Naive thymus-derived CD8-positive, alpha-beta T cell (primary cell): Measurements from ENCODE around the gene CDC37. TPM values are rescaled to one million over a fixed set of nuclear protein-coding genes. Genes with fewer than 3 reads are reported as not detected.
A peak's percentile ranks its signal among the peaks of the same experiment; 100 is the strongest.
"Not testable (repeated sequence)": the region's sequence is repeated elsewhere in the genome, so short reads cannot be mapped to it uniquely, and the experiment has no call there.

Source experiments
- ATAC-seq, 2 donors: fragments of 150-1000 bp; cut with Tn5 transposase in 1 of 2; sonication (Bioruptor Pico), chemical (Tn5 transposase) in 1 of 2; 1 replicate in 1 of 2; 2 replicates in 1 of 2; pipeline ENCODE4 v1.10.0; 2021; ENCODE audit warnings: mild to moderate bottlenecking in 2 of 2, moderate library complexity in 2 of 2
- POLR2A ChIA-PET: fragments of 350-600 bp; sonication (Branson Sonifier 250); formaldehyde crosslinking; loops from one replicate; lab custom pipeline; 2021; ENCODE audit warnings: antibody characterized with exemption; lab: Charles Lee
- DNase-seq, 10 donors: peaks; one replicate each; pipeline versions ENCODE4 v3.0.0 to v3.0.0-alpha.2; 2020 to 2022
- H3K27ac Mint-ChIP-seq, 10 donors: one replicate each; pipeline ENCODE4 v1.8.0; 2020 to 2022; ENCODE audit warnings: mild to moderate bottlenecking in 10 of 10, mixed read lengths in 10 of 10, moderate library complexity in 4 of 10, inconsistent platforms in 1 of 10
- H3K27me3 Mint-ChIP-seq, 5 donors: one replicate each; pipeline ENCODE4 v1.8.0; 2021 to 2022; ENCODE audit warnings: mixed read lengths in 5 of 5
- H3K36me3 Mint-ChIP-seq, 3 donors: one replicate each; pipeline ENCODE4 v1.8.0; 2020 to 2022; ENCODE audit warnings: mixed read lengths in 3 of 3, mild to moderate bottlenecking in 2 of 3, inconsistent platforms in 1 of 3
- H3K4me1 Mint-ChIP-seq, 4 donors: one replicate each; pipeline ENCODE4 v1.8.0; 2021 to 2022; ENCODE audit warnings: mixed read lengths in 4 of 4
- H3K4me3 Mint-ChIP-seq, 10 donors: one replicate each; pipeline ENCODE4 v1.8.0; 2020 to 2022; ENCODE audit warnings: mild to moderate bottlenecking in 10 of 10, mixed read lengths in 10 of 10, moderate library complexity in 6 of 10, inconsistent platforms in 1 of 10
- H3K9me3 Mint-ChIP-seq, 9 donors: one replicate each; pipeline ENCODE4 v1.8.0; 2020 to 2022; ENCODE audit warnings: mixed read lengths in 9 of 9, mild to moderate bottlenecking in 3 of 9, inconsistent platforms in 1 of 9, moderate library complexity in 1 of 9
- polyA plus RNA-seq, 3 donors: library from polyadenylated mRNA; unstranded; fragments of 300-500 nt; fragmentation: Illumina TruSeq; gene quantifications; one replicate each; pipeline ENCODE4 v1.2.3, GENCODE V29; 2021
- total RNA-seq, 8 experiments: library from RNA in 2 of 8; stranded (reverse) in 2 of 8; gene quantifications; one replicate each; pipeline ENCODE4 v1.2.3 and lab custom pipeline; 2021 to 2026

The CDC37 gene
- total and polyA plus RNA-seq, 5 experiments from 2014 or later: 63.2 to 158 (median 81.1) TPM

DNA sequence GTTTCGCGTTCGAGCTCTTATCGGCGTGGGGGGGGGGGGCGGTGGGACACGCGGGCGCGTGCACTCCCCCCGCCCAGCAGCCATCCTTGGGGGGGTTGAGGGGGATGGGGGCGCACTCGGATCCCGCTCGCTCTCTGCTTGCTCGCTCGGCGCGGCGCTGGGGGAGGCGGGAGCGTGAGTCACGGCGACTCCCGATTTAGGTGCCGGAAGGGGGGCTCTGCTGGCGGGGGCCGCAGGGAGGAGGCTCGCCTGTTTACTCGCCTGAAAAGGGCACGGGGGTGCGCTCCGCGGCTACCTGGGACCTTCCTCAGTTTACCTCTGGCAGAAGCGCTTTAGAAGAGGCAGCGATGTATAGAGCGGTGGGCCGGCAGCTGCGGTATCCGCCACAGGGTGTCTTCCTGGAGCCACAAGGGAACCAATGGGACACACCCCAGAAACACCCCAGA lies 15.9 kb upstream of the CDC37 start:
- ATAC-seq: peak in 1 of 2 donors; percentile 4
- H3K27ac Mint-ChIP-seq: peak overlapping the region; percentile 6 to 92 (median 74)
- DNase-seq: peak in 1 of 10 donors; percentile 40
- peaks cover 27 to 65% (median 51%) of the 10 kb centered on the region in 4 donors for H3K4me1 Mint-ChIP-seq
- H3K4me3 Mint-ChIP-seq: peak overlapping the region; percentile 48 to 89 (median 76)
- H3K27me3 Mint-ChIP-seq: peaks cover 33 to 63% (median 42%) of the 10 kb centered on the region in 5 donors
- POLR2A ChIA-PET: interaction anchor here (8.6 kb wide), 1 partner anchor 15 kb away, joined by 91 read pairs; the partner anchor contains the start of gene CDC37
- H3K9me3 Mint-ChIP-seq: peaks cover 0 to 3% (median 0%) of the 10 kb centered on the region in 9 donors
- peaks cover 0 to 5% (median 4%) of the 10 kb centered on the region in 3 donors for H3K36me3 Mint-ChIP-seq

DNA sequence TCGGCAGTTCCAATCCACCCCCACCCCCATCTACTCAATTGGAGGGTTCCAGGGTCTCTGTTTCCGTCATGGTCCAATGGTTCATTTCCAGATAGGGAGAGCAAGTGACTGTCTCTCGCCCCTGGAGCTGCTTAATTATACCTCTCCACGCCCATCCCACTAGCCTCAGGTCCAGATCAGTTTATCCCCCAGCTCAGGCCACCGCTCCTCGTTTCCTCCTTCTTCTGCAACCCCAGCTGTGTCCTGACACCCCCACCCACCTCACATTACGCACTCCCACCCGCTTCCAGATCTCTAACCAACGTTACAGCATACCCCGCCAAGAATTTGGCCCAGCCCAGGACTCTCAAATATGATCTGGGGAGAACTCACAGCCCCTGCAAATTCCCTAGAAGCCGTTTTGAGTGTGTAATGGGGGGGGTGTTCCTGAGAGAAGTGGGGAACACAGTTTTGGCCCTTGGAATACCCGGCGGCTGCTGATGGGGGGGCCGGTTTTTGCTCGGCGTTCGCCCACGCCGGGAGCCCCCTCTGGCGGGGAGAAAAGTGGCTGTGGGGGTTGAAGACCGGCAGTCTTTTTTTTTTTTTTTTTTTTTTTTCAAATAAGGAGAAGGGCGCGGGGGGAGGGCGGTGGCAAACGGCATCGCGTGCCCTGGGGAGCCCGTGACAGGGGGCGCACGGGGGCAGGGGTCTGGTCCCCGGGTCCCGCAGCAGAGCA lies 15.3 kb upstream of the CDC37 start:
- Mint-ChIP-seq H3K27me3 (peaks cover 32 to 61% (median 42%) of the 10 kb centered on the region in 5 donors), H3K27ac (peak overlapping the region in 9 of 10 donors; percentile 34 to 94 (median 76)), H3K36me3 (peaks cover 0 to 5% (median 4%) of the 10 kb centered on the region in 3 donors), H3K4me1 (peaks cover 27 to 60% (median 46%) of the 10 kb centered on the region in 4 donors), H3K4me3 (peak overlapping the region; percentile 22 to 77 (median 67)), H3K9me3 (peaks cover 0 to 3% (median 0%) of the 10 kb centered on the region in 9 donors)
- DNase-seq: no peak
- POLR2A ChIA-PET: interaction anchor here (1.8 to 8.6 kb wide), 2 partner anchors 11 to 14 kb away, joined by 7 to 91 read pairs; partner anchors contain the start of gene CDC37
- ATAC-seq: no peak

DNA sequence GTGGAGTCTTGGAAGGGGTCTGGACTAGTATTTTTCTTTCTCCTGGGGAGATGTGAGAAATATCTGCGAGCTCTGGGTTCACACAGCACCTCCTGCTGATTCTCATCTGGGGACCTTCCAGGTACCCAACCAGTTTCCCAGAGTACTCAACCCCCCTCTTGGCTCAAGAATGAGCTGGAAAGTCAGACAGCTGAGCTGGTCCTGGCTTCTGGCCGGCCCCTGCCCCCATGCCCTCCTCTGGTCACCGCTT lies 14.8 kb upstream of the CDC37 start:
- Mint-ChIP-seq H3K4me3 (peak overlapping the region in 9 of 10 donors; percentile 51 to 77 (median 62)), H3K4me1 (peaks cover 27 to 58% (median 45%) of the 10 kb centered on the region in 4 donors), H3K27me3 (peaks cover 28 to 57% (median 39%) of the 10 kb centered on the region in 5 donors), H3K36me3 (peaks cover 0 to 5% (median 4%) of the 10 kb centered on the region in 3 donors), H3K9me3 (peaks cover 0 to 3% (median 0%) of the 10 kb centered on the region in 9 donors), H3K27ac (peak overlapping the region in 9 of 10 donors; percentile 34 to 94 (median 76))
- DNase-seq: peak in 1 of 10 donors; percentile 34
- POLR2A ChIA-PET: interaction anchor here (1.8 to 8.6 kb wide), 2 partner anchors 12 to 14 kb away, joined by 7 to 91 read pairs; partner anchors contain the start of gene CDC37
- ATAC-seq: no peak

DNA sequence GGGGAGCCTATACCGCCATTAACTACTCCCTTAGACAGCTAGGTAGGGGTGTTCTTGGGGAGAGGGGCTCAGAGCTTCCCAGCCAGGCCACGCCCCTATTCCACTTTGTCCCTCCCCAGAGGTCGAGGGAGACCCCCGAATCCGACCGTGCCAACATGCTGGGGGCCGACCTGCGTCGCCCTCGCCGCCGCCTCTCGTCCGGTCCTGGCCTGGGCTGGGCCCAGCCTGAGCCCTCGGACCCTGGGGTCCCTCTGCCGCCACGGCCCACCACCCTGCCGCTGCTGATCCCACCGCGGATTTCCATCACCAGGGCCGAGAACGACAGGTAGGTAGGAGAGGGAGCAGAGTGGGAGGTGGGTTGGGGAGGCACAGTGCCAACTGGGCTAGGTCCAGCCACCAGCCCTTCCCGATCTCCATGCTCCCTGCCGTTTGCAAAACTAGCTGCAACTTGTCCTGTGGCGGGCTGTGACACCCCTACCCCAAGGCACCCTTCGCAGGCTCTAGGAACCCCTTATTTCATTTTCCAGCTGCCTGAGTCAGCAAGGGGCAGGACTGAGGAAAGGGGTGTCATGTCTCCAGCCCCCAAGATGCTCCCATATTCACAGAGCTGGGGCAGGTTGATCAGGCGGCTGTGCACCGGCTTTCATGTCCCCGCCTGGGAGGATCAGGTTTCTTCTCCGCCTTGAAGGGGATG lies 14.3 kb upstream of the CDC37 start:
- ATAC-seq (no peak), DNase-seq (no peak)
- Mint-ChIP-seq H3K9me3 (peaks cover 0 to 3% (median 0%) of the 10 kb centered on the region in 9 donors), H3K4me3 (peak overlapping the region in 9 of 10 donors; percentile 51 to 77 (median 62)), H3K4me1 (peaks cover 27 to 61% (median 46%) of the 10 kb centered on the region in 4 donors), H3K27me3 (peaks cover 28 to 54% (median 39%) of the 10 kb centered on the region in 5 donors), H3K36me3 (peaks cover 0 to 5% (median 4%) of the 10 kb centered on the region in 3 donors), H3K27ac (peak overlapping the region in 9 of 10 donors; percentile 48 to 99 (median 81))
- POLR2A ChIA-PET: interaction anchor here (0.9 to 8.6 kb wide), 3 partner anchors 12 to 21 kb away, joined by 3 to 91 read pairs (median 7); partner anchors contain the start of gene CDC37

DNA sequence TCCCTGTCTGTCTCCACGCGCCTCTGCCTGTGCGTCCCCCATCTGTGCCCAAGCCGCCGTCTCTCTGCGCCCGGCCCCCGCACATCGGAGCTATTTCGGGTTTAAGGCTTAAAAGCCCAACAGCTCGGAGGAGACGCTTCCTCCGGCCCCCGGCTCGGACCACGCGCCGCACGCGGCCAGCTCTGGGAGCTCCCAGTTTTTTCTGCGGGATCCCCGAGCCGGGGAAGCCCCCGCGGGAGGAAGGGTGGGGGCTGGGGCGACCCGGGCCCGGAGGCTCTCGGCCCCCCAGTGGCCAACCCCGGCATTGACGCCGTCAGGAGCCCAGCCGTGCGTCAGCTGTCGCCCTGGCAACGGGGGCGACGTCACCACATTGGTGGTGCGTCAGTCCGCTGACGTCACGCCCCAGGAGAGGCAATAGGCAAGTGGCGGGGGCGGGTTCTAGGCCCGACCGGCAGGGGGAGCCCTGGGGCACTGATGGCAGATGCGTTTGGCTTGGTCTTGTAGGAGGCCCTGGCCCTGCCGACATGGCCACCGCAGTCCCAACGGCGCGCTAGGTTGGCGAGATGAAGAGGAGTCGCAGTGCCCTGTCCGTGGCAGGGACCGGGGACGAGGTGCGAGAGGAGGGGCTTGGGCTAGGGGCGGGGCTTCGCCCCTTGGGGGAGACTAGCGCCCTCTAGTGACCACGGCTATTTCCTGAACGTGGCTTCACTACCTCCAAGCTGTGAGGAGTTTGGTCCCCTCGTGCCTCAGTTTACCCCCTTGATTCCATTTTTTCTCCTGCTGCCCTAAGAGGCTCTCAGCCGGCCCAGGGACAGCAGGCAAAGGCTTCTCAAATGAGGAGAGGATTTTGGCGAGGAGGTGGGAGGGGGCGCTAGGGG lies 13.3 kb upstream of the CDC37 start:
- Mint-ChIP-seq H3K4me1 (peaks cover 24 to 63% (median 51%) of the 10 kb centered on the region in 4 donors), H3K27me3 (peaks cover 21 to 44% (median 30%) of the 10 kb centered on the region in 5 donors), H3K36me3 (peaks cover 0 to 5% (median 4%) of the 10 kb centered on the region in 3 donors), H3K4me3 (peak overlapping the region; percentile 61 to 80 (median 74)), H3K27ac (peak overlapping the region; percentile 63 to 99 (median 95)), H3K9me3 (peaks cover 0 to 3% (median 0%) of the 10 kb centered on the region in 9 donors)
- peak; percentile 88 to 99 (median 97) for DNase-seq
- ATAC-seq: peak; percentile 56 to 69
- POLR2A ChIA-PET: interaction anchor here (0.9 to 8.6 kb wide), 4 partner anchors 12 to 20 kb away, joined by 3 to 91 read pairs (median 5); partner anchors contain the start of gene CDC37

DNA sequence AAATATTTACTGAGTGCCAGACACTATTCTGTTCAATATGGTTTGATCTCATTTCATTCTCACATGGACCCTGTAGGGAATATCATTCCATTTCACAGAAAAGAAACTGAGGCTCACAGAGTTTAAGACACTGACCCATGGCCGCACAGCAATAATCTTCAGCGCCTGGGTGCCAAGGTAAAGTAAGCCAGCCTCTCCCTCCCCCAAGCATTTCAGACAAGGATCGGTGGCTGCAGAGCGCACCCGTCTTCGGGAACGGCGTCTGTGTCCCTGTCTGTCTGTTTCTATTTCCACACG lies 12.7 kb upstream of the CDC37 start:
- Mint-ChIP-seq H3K4me1 (peaks cover 20 to 63% (median 50%) of the 10 kb centered on the region in 4 donors), H3K4me3 (peak overlapping the region; percentile 57 to 76 (median 62)), H3K27ac (peak overlapping the region in 9 of 10 donors; percentile 63 to 99 (median 92)), H3K36me3 (peaks cover 0 to 5% (median 4%) of the 10 kb centered on the region in 3 donors), H3K9me3 (peaks cover 0 to 3% (median 0%) of the 10 kb centered on the region in 9 donors), H3K27me3 (peaks cover 16 to 38% (median 24%) of the 10 kb centered on the region in 5 donors)
- no peak for DNase-seq
- ATAC-seq: no peak
- POLR2A ChIA-PET: interaction anchor here (1.0 to 8.6 kb wide), 2 partner anchors 11 to 14 kb away, joined by 3 to 91 read pairs; partner anchors contain the start of gene CDC37

DNA sequence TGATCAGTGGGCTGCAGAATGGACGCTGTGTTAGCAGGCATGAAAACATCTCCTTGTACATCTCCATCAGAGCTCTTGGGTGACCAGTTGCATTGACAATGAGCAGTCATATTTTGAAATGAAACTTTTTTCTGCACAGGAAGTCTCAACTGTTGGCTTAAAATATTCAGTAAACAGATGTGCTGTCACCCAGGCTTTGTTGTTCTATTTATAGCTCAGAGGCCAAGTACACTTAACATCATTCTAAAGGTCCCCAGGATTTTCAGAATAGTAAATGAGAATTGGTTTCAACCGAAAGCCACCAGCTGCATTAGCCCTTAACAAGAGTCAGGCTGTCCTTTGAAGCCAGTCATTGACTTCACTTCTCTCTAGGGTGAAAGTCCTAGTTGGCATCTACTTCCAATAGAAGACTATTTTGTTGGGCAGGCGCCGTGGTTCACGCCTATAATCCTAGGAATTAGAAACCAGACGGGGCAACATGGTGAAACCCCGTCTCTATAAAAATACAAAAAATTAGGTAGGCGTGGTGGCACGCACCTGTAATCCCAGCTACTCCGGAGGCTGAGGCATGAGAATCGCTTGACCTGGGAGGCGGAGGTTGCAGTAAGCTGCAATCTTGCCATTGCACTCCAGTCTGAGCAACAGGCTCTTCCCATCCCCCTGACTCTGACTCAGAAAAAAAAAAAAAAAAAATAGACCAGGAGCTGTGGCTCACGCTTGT lies 9.1 kb upstream of the CDC37 start:
- Mint-ChIP-seq H3K27ac (peak overlapping the region in 8 of 10 donors; percentile 59 to 91 (median 70)), H3K4me1 (peaks cover 19 to 75% (median 54%) of the 10 kb centered on the region in 4 donors), H3K27me3 (peaks cover 2 to 10% (median 5%) of the 10 kb centered on the region in 5 donors), H3K9me3 (peaks cover 0 to 3% (median 0%) of the 10 kb centered on the region in 9 donors), H3K36me3 (no peaks in the 10 kb centered on the region), H3K4me3 (peak overlapping the region in 9 of 10 donors; percentile 22 to 69 (median 42))
- DNase-seq (peak in 2 of 10 donors; percentile 45 to 47), ATAC-seq (peak in 1 of 2 donors; percentile 28)
- POLR2A ChIA-PET: interaction anchor here (0.6 to 8.6 kb wide), 6 partner anchors 8 to 1354 kb away, joined by 3 to 91 read pairs (median 4); partner anchors contain the start of genes CDC37 and MRPL4

DNA sequence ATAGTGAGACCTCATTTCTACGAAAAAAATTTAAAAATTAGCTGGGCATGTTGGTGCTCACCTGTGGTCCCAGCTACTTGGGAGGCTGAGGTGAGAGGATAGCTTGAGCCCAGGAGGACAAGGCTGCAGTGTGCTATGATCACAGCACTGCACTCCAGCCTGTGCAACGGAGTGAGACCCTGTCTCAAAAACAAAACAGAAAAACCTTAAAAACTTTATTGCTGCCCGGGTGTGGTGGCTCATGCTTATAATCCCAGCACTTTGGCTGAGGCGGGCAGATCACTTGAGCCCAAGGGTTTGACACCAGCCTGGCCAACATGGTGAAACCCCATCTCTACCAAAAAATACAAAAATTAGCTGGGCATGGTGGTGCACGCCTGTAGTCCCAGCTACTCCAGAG lies 7.9 kb upstream of the CDC37 start:
- H3K36me3 Mint-ChIP-seq, H3K9me3 Mint-ChIP-seq, H3K27me3 Mint-ChIP-seq, DNase-seq, H3K4me3 Mint-ChIP-seq, ATAC-seq: not testable (repeated sequence)
- Mint-ChIP-seq H3K27ac (peak overlapping the region in 6 of 10 donors; percentile 17 to 72 (median 42)), H3K4me1 (peaks cover 13 to 75% (median 56%) of the 10 kb centered on the region in 4 donors)
- POLR2A ChIA-PET: interaction anchor here (8.6 kb wide), 1 partner anchor 7 kb away, joined by 91 read pairs; the partner anchor contains the start of gene CDC37

DNA sequence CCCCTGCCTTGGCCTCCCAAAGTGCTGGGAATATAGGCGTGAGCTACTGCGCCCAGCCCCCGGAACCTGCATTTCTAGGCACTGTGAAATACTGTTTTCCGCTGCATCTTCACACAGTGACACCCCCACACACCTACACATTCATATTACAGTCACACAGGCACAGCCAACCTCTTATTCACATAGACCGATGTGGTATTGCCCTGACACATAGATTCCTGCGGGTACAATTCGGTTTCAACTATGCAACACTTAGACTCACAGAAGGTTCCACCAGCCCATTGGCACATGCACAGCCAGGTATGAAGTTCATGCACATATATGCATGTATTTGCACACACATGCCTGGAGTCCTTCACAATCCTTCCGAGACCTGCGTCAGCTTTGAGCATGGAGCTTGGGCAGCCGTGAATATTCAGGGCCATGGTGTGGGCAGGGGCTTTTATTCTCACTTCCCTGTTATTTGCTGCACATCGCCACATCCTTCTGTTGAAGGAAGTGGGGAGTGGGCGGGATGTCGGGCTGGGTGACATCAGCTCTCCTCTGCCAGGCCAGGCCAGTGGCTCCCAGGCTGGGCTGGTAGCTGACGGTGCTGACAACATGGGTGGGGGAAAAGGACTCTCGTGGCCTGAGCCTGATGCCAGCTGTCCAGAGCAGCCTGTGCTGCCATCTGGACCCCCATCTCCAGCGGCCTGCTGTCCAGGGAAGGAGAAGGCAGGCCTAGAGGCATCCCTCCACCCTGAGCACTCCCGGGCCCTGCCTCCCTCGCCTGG lies 5.4 kb upstream of the CDC37 start:
- peak overlapping the region; percentile 10 to 94 (median 87) for H3K27ac Mint-ChIP-seq
- H3K27me3 Mint-ChIP-seq: no peaks in the 10 kb centered on the region
- peak overlapping the region; percentile 26 to 85 (median 62) for H3K4me3 Mint-ChIP-seq
- H3K36me3 Mint-ChIP-seq: no peaks in the 10 kb centered on the region
- POLR2A ChIA-PET: interaction anchor here (0.6 to 9.8 kb wide), 6 partner anchors 7 to 78 kb away, joined by 3 to 91 read pairs (median 8); no protein-coding TSS in a partner anchor
- ATAC-seq (peak; percentile 12 to 21), DNase-seq (peak in 2 of 10 donors; percentile 39 to 51)
- H3K9me3 Mint-ChIP-seq: peaks cover 0 to 2% (median 0%) of the 10 kb centered on the region in 9 donors
- H3K4me1 Mint-ChIP-seq: peaks cover 22 to 86% (median 72%) of the 10 kb centered on the region in 4 donors

DNA sequence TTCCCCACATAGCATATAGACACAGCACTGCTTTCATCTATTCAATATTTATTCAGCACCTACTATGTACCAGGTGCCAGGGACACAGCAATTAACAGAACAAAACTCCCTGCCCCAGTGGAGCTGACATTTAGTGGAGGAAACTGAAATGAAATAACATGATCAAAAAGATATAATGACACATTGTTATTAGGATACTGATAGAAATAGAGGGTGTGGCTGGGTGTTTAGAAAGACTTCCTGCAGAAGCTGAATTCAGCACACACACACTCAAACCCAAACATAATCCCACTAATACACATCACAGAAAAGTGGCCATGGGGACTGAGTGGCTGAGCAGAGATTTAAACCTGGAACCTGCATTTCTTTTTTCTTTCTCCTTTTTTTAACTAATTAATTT lies 3.8 kb upstream of the CDC37 start:
- no peak for DNase-seq
- no peak for ATAC-seq
- peak overlapping the region in 8 of 10 donors; percentile 35 to 91 (median 64) for H3K27ac Mint-ChIP-seq
- H3K4me1 Mint-ChIP-seq: peaks cover 33 to 85% (median 77%) of the 10 kb centered on the region in 4 donors
- H3K27me3 Mint-ChIP-seq: no peaks in the 10 kb centered on the region
- H3K36me3 Mint-ChIP-seq: no peaks in the 10 kb centered on the region
- peaks cover 0 to 2% (median 0%) of the 10 kb centered on the region in 9 donors for H3K9me3 Mint-ChIP-seq
- POLR2A ChIA-PET: interaction anchor here (0.6 to 9.8 kb wide), 6 partner anchors 8 to 1121 kb away, joined by 3 to 91 read pairs (median 4); no protein-coding TSS in a partner anchor
- H3K4me3 Mint-ChIP-seq: peak overlapping the region in 4 of 10 donors; percentile 16 to 65 (median 52)
